Endothelial cell (in vitro differentiated cells): ENCODE measurements around the gene RFLNA. TPM values are rescaled to one million over a fixed set of nuclear protein-coding genes. Genes with fewer than 3 reads are reported as not detected.
A peak's percentile ranks its signal among the peaks of the same experiment; 100 is the strongest.
"Not testable (repeated sequence)": the region's sequence is repeated elsewhere in the genome, so short reads cannot be mapped to it uniquely, and the experiment has no call there.

Experiments
- DNase-seq: peaks from one replicate; pipeline ENCODE4 v3.0.0; 2021; ENCODE audit warnings: low spot score
- H3K27ac Mint-ChIP-seq: one replicate; pipeline ENCODE4 v1.8.0; 2021; ENCODE audit warnings: mixed read lengths, inconsistent platforms; ENCODE audit not compliant: unreplicated experiment
- H3K27me3 Mint-ChIP-seq: one replicate; pipeline ENCODE4 v1.8.0; 2021; ENCODE audit warnings: mild to moderate bottlenecking, moderate library complexity, mixed read lengths, inconsistent platforms; ENCODE audit not compliant: unreplicated experiment
- H3K36me3 Mint-ChIP-seq: one replicate; pipeline ENCODE4 v1.8.0; 2021; ENCODE audit warnings: mild to moderate bottlenecking, low read depth, mixed read lengths, inconsistent platforms; ENCODE audit not compliant: unreplicated experiment
- H3K4me1 Mint-ChIP-seq: one replicate; pipeline ENCODE4 v1.8.0; 2021; ENCODE audit warnings: mild to moderate bottlenecking, mixed read lengths, inconsistent platforms; ENCODE audit not compliant: unreplicated experiment
- H3K4me3 Mint-ChIP-seq: one replicate; pipeline ENCODE4 v1.8.0; 2021; ENCODE audit warnings: mild to moderate bottlenecking, mixed read lengths, inconsistent platforms; ENCODE audit not compliant: unreplicated experiment
- H3K9me3 Mint-ChIP-seq: one replicate; pipeline ENCODE4 v1.8.0; 2021; ENCODE audit warnings: mixed read lengths, inconsistent platforms; ENCODE audit not compliant: unreplicated experiment
- CTCF ChIP-seq: fragments of 200-600 bp; sonication (generic); IDR thresholded peaks from one replicate; pipeline ENCODE4 v1.5.0; 2021; ENCODE audit warnings: antibody characterized with exemption; ENCODE audit not compliant: unreplicated experiment
- total RNA-seq: library from RNA; stranded (reverse); fragmentation: NEBNext Ultra II Directional; extraction: Animal tissue kit (Norgen Biotek cat#: 25700); gene quantifications from one replicate; pipeline ENCODE4 v1.2.1, GENCODE V29; 2021; ENCODE audit not compliant: unreplicated experiment

Gene RFLNA
- total RNA-seq, 1 donor from 2014 or later = 13.3 TPM

- no peak for TF ChIP-seq CTCF
- no peak overlapping the region for H3K27ac Mint-ChIP-seq
Observed at GRCh38 chr12:124298685-124299410, 4.0 kb downstream of the RFLNA start.

GRCh38 chr12:124299628-124300388 lies 4.9 kb downstream of the RFLNA start:
- no peaks in the 10 kb centered on the region for H3K9me3 Mint-ChIP-seq
- no peak for DNase-seq
- no peak overlapping the region for H3K27ac Mint-ChIP-seq
- peaks cover 9% of the 10 kb centered on the region for H3K36me3 Mint-ChIP-seq
- H3K27me3 Mint-ChIP-seq = peaks cover 8% of the 10 kb centered on the region
- H3K4me1 Mint-ChIP-seq = peaks cover 7% of the 10 kb centered on the region
- no peak overlapping the region for H3K4me3 Mint-ChIP-seq
- no peak for TF ChIP-seq CTCF

More at GRCh38 chr12:124298685-124299410, 4.0 kb downstream of the RFLNA start:
- Mint-ChIP-seq H3K9me3 (no peaks in the 10 kb centered on the region), H3K4me1 (peaks cover 12% of the 10 kb centered on the region), H3K27me3 (peaks cover 7% of the 10 kb centered on the region), H3K36me3 (peaks cover 9% of the 10 kb centered on the region), H3K4me3 (no peak overlapping the region)
- DNase-seq = no peak

DNA sequence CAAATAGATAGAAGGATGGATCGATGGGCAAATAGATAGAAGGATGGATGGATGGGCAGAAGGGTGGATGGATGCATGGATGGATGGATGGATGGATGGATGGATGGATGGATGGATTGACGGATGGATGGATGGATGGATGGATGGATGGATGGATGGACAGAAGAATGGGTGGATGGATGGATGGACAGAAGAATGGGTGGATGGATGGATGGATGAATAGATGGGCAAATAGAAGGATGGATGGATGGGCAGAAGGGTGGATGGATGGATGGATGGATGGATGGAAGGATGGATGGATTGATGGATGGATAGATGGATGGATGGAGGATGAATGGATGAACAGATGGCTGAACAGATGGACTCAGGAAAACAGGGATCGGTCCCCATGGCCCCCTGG lies 5.8 kb downstream of the RFLNA start:
- Mint-ChIP-seq H3K4me3 (peak overlapping the region; percentile 16), H3K27me3 (peaks cover 10% of the 10 kb centered on the region)
- DNase-seq, H3K9me3 Mint-ChIP-seq, H3K27ac Mint-ChIP-seq, H3K36me3 Mint-ChIP-seq, H3K4me1 Mint-ChIP-seq: not testable (repeated sequence)

DNA sequence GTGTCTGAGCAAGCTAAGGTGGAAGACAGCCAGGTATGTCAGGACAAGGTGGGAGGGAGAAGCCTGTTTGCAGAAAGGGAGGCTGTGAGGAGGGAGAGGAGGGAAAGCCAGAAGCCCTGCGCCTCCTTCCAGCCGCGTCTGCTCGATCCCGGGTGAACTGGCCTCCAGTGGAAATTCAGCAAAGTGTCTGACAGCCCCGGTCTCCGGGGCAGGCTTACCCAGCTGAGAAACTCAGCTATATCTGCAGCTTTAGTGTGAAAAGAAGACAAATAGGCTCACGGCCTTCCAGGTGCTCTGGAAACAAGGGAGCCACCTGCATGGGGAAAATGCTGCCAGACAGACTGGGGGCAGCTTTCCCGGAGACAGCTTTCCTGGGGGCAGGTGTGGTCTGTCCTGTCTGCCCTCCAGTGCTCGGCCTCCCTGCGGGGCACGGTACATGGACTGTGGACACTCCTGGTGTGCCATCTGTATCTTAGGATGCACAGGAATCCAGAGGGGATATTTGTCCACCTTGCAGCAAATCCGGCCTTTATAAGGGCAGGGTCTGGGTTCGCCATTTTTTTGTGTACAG lies 6.3 kb downstream of the RFLNA start:
- no peak for TF ChIP-seq CTCF
- Mint-ChIP-seq H3K4me3 (no peak overlapping the region), H3K27me3 (peaks cover 9% of the 10 kb centered on the region), H3K4me1 (peaks cover 5% of the 10 kb centered on the region), H3K36me3 (peaks cover 9% of the 10 kb centered on the region), H3K9me3 (no peaks in the 10 kb centered on the region), H3K27ac (no peak overlapping the region)
- DNase-seq = no peak

- no peak overlapping the region for H3K4me3 Mint-ChIP-seq
- DNase-seq = no peak
- H3K36me3 Mint-ChIP-seq = peaks cover 9% of the 10 kb centered on the region
- peaks cover 10% of the 10 kb centered on the region for H3K27me3 Mint-ChIP-seq
- no peaks in the 10 kb centered on the region for H3K4me1 Mint-ChIP-seq
- H3K9me3 Mint-ChIP-seq = no peaks in the 10 kb centered on the region
- no peak overlapping the region for H3K27ac Mint-ChIP-seq
- no peak for TF ChIP-seq CTCF
Observed at GRCh38 chr12:124302241-124302806, 7.4 kb downstream of the RFLNA start.
